Caco-2 (cell line): ENCODE data around the gene MS4A18. TPM values are rescaled to one million over a fixed set of nuclear protein-coding genes. Genes with fewer than 3 reads are reported as not detected.
A peak's percentile ranks its signal among the peaks of the same experiment; 100 is the strongest.

Source experiments
- BruUV-seq: library from RNA; stranded (reverse); fragments of 400-500 nt; replicated peaks from 2 replicates; lab custom pipeline; 2021; lab: Mats Ljungman, UMichigan
- CTCF ChIA-PET: fragments of 300-600 bp; sonication (Branson Sonifier 250); formaldehyde crosslinking; loops from one replicate; lab custom pipeline; 2022; ENCODE audit warnings: antibody characterized with exemption; lab: Charles Lee
- POLR2A ChIA-PET: fragments of 300-600 bp; sonication (Branson Sonifier 250); formaldehyde crosslinking; loops from one replicate; lab custom pipeline; 2022; ENCODE audit warnings: antibody characterized with exemption; lab: Charles Lee
- DNase-seq, 2 experiments: peaks; one replicate each; pipeline versions ENCODE4 v3.0.0 to v3.0.0-alpha.2; 2020 to 2022
- H3K27me3 ChIP-seq: replicated peaks from 2 replicates; pipeline ENCODE4 v1.6.0; 2011; ENCODE audit warnings: low read length; ENCODE audit not compliant: control insufficient read depth, insufficient read depth
- H3K36me3 ChIP-seq: 2 replicates; pipeline ENCODE4 v1.5.1; 2011; ENCODE audit warnings: low read length; ENCODE audit not compliant: control insufficient read depth, insufficient read depth
- H3K4me1 ChIP-seq: fragments of 250-450 bp; sonication (Bioruptor Pico); 2 replicates; pipeline ENCODE4 v1.5.1; 2020; ENCODE audit warnings: mild to moderate bottlenecking
- H3K4me3 ChIP-seq: 2 replicates; pipeline ENCODE4 v1.5.1; 2011; ENCODE audit warnings: low read depth, mild to moderate bottlenecking, control low read depth, low read length
- H3K9me3 ChIP-seq: fragments of 250-450 bp; sonication (Bioruptor Pico); 2 replicates; pipeline ENCODE4 v1.5.1; 2020; ENCODE audit warnings: mild to moderate bottlenecking, moderate library complexity
- H3K27ac Mint-ChIP-seq: one replicate; pipeline ENCODE4 v1.8.0; 2022; ENCODE audit warnings: mixed read lengths; ENCODE audit not compliant: unreplicated experiment
- H3K27me3 Mint-ChIP-seq: one replicate; pipeline ENCODE4 v1.8.0; 2022; ENCODE audit warnings: mixed read lengths; ENCODE audit not compliant: insufficient read depth, unreplicated experiment
- H3K36me3 Mint-ChIP-seq: one replicate; pipeline ENCODE4 v1.8.0; 2022; ENCODE audit warnings: mild to moderate bottlenecking, mixed read lengths; ENCODE audit not compliant: insufficient read depth, unreplicated experiment
- H3K4me1 Mint-ChIP-seq: one replicate; pipeline ENCODE4 v1.8.0; 2022; ENCODE audit warnings: low read depth, mixed read lengths; ENCODE audit not compliant: unreplicated experiment
- H3K4me3 Mint-ChIP-seq: one replicate; pipeline ENCODE4 v1.8.0; 2022; ENCODE audit warnings: mild to moderate bottlenecking, moderate library complexity, mixed read lengths; ENCODE audit not compliant: unreplicated experiment
- H3K9me3 Mint-ChIP-seq: one replicate; pipeline ENCODE4 v1.8.0; 2022; ENCODE audit warnings: mixed read lengths; ENCODE audit not compliant: unreplicated experiment
- intact Hi-C: fragments of 100-400 bp; cut with micrococcal nuclease; formaldehyde crosslinking; loops from one replicate; pipeline ENCODE4 v1.10.0; 2022; ENCODE audit not compliant: unreplicated experiment
- total RNA-seq: library from RNA; stranded (reverse); gene quantifications from 2 replicates; pipeline ENCODE4 v1.2.3, GENCODE V29; 2022
- TF ChIP-seq, protein P1 (sequence below), 2 experiments: fragments of 200-600 bp in 1 of 2; IDR thresholded peaks; 1 replicate in 1 of 2; 2 replicates in 1 of 2; pipeline versions ENCODE4 v1.5.1 to v1.8.0; 2011 to 2022; ENCODE audit warnings: antibody characterized with exemption in 1 of 2, control low read depth in 1 of 2, inconsistent platforms in 1 of 2, low read depth in 1 of 2, low read length in 1 of 2, mild to moderate bottlenecking in 1 of 2, moderate library complexity in 1 of 2; ENCODE audit not compliant: insufficient read depth in 1 of 2, severe bottlenecking in 1 of 2, unreplicated experiment in 1 of 2

The MS4A18 gene
- total RNA-seq, 1 experiment from 2014 or later: not detected

GRCh38 chr11:60699284-60699691 is 25.2 kb upstream of the MS4A18 start, which contains the start of gene MS4A8:
TSS of gene MS4A8 (plus strand) at chr11:60699612. CDS start at chr11:60700861, 1,249 bp downstream.
- no peak for DNase-seq
- Mint-ChIP-seq H3K4me3 (no peak within 1 kb of the TSS), H3K4me1 (peaks cover 13% of the 10 kb centered on the region), H3K36me3 (no peaks in the 10 kb centered on the region), H3K9me3 (peaks cover 13% of the 10 kb centered on the region), H3K27me3 (no peaks in the 10 kb centered on the region), H3K27ac (no peak within 1 kb of the TSS)
- Histone ChIP-seq H3K27me3 (no peaks in the 10 kb centered on the region), H3K4me3 (no peak within 1 kb of the TSS), H3K36me3 (no peaks in the 10 kb centered on the region), H3K9me3 (no peaks in the 10 kb centered on the region), H3K4me1 (peaks cover 7% of the 10 kb centered on the region; the same call in 1 of the 2 replicates)
- CTCF ChIA-PET: interaction anchor here (2.3 kb wide), 1 partner anchor 64 kb away, joined by 8 read pairs; no protein-coding TSS in a partner anchor
- intact Hi-C loops: no loop called here
- TF ChIP-seq, protein P1, sequence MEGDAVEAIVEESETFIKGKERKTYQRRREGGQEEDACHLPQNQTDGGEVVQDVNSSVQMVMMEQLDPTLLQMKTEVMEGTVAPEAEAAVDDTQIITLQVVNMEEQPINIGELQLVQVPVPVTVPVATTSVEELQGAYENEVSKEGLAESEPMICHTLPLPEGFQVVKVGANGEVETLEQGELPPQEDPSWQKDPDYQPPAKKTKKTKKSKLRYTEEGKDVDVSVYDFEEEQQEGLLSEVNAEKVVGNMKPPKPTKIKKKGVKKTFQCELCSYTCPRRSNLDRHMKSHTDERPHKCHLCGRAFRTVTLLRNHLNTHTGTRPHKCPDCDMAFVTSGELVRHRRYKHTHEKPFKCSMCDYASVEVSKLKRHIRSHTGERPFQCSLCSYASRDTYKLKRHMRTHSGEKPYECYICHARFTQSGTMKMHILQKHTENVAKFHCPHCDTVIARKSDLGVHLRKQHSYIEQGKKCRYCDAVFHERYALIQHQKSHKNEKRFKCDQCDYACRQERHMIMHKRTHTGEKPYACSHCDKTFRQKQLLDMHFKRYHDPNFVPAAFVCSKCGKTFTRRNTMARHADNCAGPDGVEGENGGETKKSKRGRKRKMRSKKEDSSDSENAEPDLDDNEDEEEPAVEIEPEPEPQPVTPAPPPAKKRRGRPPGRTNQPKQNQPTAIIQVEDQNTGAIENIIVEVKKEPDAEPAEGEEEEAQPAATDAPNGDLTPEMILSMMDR (IDR thresholded peaks at IDR 0.05; ENCODE audit: insufficient read depth in 1 of 2, low read depth in 1 of 2, low read length in 1 of 2, severe bottlenecking in 1 of 2, unreplicated experiment in 1 of 2): no peak
- BruUV-seq: no TSS peak
- POLR2A ChIA-PET: interaction anchor here (0.6 kb wide), 1 partner anchor 76 kb away, joined by 4 read pairs; no protein-coding TSS in a partner anchor

DNA sequence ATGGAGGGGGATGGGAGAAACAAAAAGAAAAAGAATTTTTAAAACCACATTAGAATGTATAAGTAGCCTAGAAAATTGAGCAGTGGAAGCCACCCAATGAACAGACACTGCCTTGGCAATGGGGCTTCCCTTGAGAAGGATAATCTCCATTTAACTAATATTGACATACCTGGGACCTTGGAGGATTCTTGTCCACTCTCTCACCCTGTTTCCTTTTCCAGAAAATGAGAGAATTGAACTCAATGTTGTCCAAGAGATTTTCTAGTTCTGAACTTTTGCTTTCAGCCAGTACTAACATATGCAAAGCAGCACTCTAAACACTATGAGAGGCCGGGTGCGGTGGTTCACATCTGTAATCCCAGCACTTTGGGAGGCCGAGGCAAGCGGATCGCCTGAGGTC is 24.6 kb upstream of the MS4A18 start:
- H3K27me3 Mint-ChIP-seq: no peaks in the 10 kb centered on the region
- intact Hi-C loops: loop anchor here (2.0 kb wide), 1 partner anchor 131 kb away; no protein-coding TSS in a partner anchor
- Histone ChIP-seq H3K9me3 (no peaks in the 10 kb centered on the region), H3K27me3 (no peaks in the 10 kb centered on the region), H3K4me3 (no peak overlapping the region), H3K4me1 (peaks cover 7% of the 10 kb centered on the region; the same call in 1 of the 2 replicates), H3K36me3 (no peaks in the 10 kb centered on the region)
- DNase-seq: no peak
- no peak overlapping the region for H3K27ac Mint-ChIP-seq
- no TSS peak for BruUV-seq
- CTCF ChIA-PET: interaction anchor here (2.3 to 2.4 kb wide), 2 partner anchors 62 to 63 kb away, joined by 8 to 15 read pairs; no protein-coding TSS in a partner anchor
- H3K9me3 Mint-ChIP-seq: peaks cover 13% of the 10 kb centered on the region
- H3K4me3 Mint-ChIP-seq: no peak overlapping the region
- no peaks in the 10 kb centered on the region for H3K36me3 Mint-ChIP-seq
- TF ChIP-seq, protein P1 (IDR thresholded peaks at IDR 0.05; ENCODE audit: insufficient read depth in 1 of 2, low read depth in 1 of 2, low read length in 1 of 2, severe bottlenecking in 1 of 2, unreplicated experiment in 1 of 2): no peak
- peaks cover 18% of the 10 kb centered on the region for H3K4me1 Mint-ChIP-seq
- POLR2A ChIA-PET: no interaction called here

- H3K4me1 Mint-ChIP-seq: peaks cover 16% of the 10 kb centered on the region
- H3K4me1 ChIP-seq: peaks cover 7% of the 10 kb centered on the region; the same call in 1 of the 2 replicates
- H3K9me3 Mint-ChIP-seq: peaks cover 4% of the 10 kb centered on the region
- no peak overlapping the region for H3K4me3 Mint-ChIP-seq
- H3K36me3 ChIP-seq: no peaks in the 10 kb centered on the region
- no peaks in the 10 kb centered on the region for H3K9me3 ChIP-seq
- peak; percentile 56 to 75 for DNase-seq
- H3K27ac Mint-ChIP-seq: no peak overlapping the region
- no peaks in the 10 kb centered on the region for H3K36me3 Mint-ChIP-seq
- TF ChIP-seq, protein P1 (IDR thresholded peaks at IDR 0.05; ENCODE audit: insufficient read depth in 1 of 2, low read depth in 1 of 2, low read length in 1 of 2, severe bottlenecking in 1 of 2, unreplicated experiment in 1 of 2): peak; percentile 71 to 80
- no peaks in the 10 kb centered on the region for H3K27me3 Mint-ChIP-seq
- ChIA-PET POLR2A (no interaction called here), CTCF (interaction anchor here (0.9 to 2.4 kb wide), 5 partner anchors 11 to 187 kb away, joined by 3 to 15 read pairs (median 5); no protein-coding TSS in a partner anchor)
- intact Hi-C loops: loop anchor here (1.0 to 2.0 kb wide), 6 partner anchors 42 to 186 kb away; partner anchors contain the start of gene MS4A15
- no peak overlapping the region for H3K4me3 ChIP-seq
- H3K27me3 ChIP-seq: no peaks in the 10 kb centered on the region
- BruUV-seq: no TSS peak
Observed at GRCh38 chr11:60700689-60701468, 23.6 kb upstream of the MS4A18 start.
